Measurements from ENCODE around the gene STK24.

DNA sequence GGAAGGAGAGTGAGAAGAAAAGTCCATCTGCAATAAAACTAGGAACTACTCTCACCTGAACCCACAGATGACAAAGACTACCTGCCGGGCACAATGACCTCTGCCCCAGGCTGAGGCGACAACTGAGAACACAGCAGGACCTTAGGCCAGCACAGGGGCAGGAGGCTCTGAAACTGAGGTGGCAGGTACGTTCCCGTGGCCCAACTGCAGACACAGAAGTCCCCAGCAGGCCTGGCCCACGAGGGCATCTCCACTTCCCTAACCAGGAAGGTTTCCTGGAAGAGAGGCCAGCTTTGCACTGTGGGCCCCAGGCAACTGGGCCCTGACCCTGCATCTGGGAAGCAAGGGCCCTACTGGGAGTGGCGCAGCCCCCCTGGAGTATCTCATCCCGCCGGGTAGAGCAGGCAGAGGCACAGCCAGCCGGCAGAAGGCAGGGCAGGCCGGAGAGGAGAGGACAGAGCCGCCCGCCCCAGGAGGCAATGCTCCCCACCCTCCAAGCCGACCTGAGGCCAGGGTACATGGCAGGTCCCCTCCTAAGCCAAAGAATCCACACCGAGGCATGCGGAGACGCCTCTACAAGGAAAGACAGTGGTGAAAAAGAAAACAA is 32.7 kb downstream of the STK24 start:
- TF ChIP-seq CTCF (IDR thresholded peaks at IDR 0.05) (no peak), POLR2A (IDR thresholded peaks at IDR 0.05) (no peak)
